ENCODE data around the gene SHC3. TPM values are rescaled to one million over a fixed set of nuclear protein-coding genes. Genes with fewer than 3 reads are reported as not detected.

Gene SHC3
- total RNA-seq, 1 experiment from 2014 or later: 0.27 TPM

DNA sequence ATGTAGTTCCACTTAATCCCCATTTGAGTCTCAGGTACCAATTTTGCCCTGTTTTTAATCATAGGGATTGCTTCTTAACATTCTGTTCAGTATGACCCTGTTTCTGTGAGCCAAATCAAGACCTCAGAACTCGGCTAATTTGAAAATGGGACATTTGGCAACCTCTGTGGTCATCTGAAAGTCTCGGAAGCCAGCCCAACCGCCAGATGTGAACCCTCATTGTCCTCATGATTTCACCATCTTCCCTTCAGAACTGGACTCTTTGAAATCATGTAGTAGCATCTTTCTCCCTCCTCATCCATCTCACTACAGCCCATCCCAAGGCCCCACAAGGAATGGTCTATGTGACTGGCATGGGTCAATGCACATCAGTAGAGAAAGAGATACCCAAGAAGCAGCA is 98.4 kb downstream of the SHC3 start:
- no peak overlapping the region for H3K4me2 ChIP-seq (ENCODE audit: low read length)
- intact Hi-C loops (cut with micrococcal nuclease): no loop called here
- no TSS peak for BruUV-seq (replicated peaks)
- no peak overlapping the region for H3K4me3 ChIP-seq (replicated peaks in 1 of 2; ENCODE audit: low read depth in 1 of 2, low read length in 2 of 2)
- no peak overlapping the region for H2AFZ ChIP-seq (ENCODE audit: low read depth, low read length, poor library complexity, severe bottlenecking)
- H3K9me3 ChIP-seq (ENCODE audit: control insufficient read depth in 1 of 2, insufficient read depth in 1 of 2, low read depth in 1 of 2, low read length in 2 of 2): no peaks in the 10 kb centered on the region
- DNase-seq (ENCODE audit: low read depth, low spot score) (no peak), ATAC-seq (no peak)
- no peaks in the 10 kb centered on the region for H3K9me2 ChIP-seq (ENCODE audit: insufficient read depth)
- no peak overlapping the region for H3K27ac ChIP-seq (ENCODE audit: low read depth, low read length)
- peaks cover 5% of the 10 kb centered on the region; the same call in 1 of the 2 replicates for H3K27me3 ChIP-seq (ENCODE audit: insufficient read depth, low read length)
- no peaks in the 10 kb centered on the region for H3K4me1 ChIP-seq (ENCODE audit: control insufficient read depth in 1 of 2, insufficient read depth in 2 of 2, low read length in 2 of 2)
- no peaks in the 10 kb centered on the region for H3K79me2 ChIP-seq (ENCODE audit: insufficient read depth, low read length)
- H4K20me1 ChIP-seq (ENCODE audit: insufficient read depth): no peaks in the 10 kb centered on the region
- no peak for TF ChIP-seq EZH2 (IDR thresholded peaks at IDR 0.05)
- no peak for TF ChIP-seq POLR2A (IDR thresholded peaks at IDR 0.05; ENCODE audit: borderline replicate concordance, extremely low read depth, insufficient read depth, insufficient read length)
- TF ChIP-seq EZH2phosphoT487 (IDR thresholded peaks at IDR 0.05; ENCODE audit: borderline replicate concordance): no peak
- TF ChIP-seq YY1 (IDR thresholded peaks at IDR 0.05; ENCODE audit: extremely low read depth, insufficient replicate concordance, low read depth, low read length): no peak
- TF ChIP-seq ZFX (IDR thresholded peaks at IDR 0.05): no peak
- TF ChIP-seq RAD21 (IDR thresholded peaks at IDR 0.05; ENCODE audit: low read depth): no peak
- no peak for TF ChIP-seq JUND (IDR thresholded peaks at IDR 0.05)
- no peak for TF ChIP-seq CEBPB (IDR thresholded peaks at IDR 0.05; ENCODE audit: low read depth)
- TF ChIP-seq EGR1 (IDR thresholded peaks at IDR 0.05; ENCODE audit: low read depth): no peak
- TF ChIP-seq ZBTB33 (IDR thresholded peaks at IDR 0.05; ENCODE audit: extremely low read depth, insufficient replicate concordance, low read length): no peak
- no peak for TF ChIP-seq ZNF274 (IDR thresholded peaks at IDR 0.05; ENCODE audit: low read depth, low read length)
- no peak for TF ChIP-seq TCF7L2 (IDR thresholded peaks at IDR 0.05; ENCODE audit: borderline replicate concordance, extremely low read depth, insufficient read depth, insufficient read length)
- TF ChIP-seq SRF (IDR thresholded peaks at IDR 0.05; ENCODE audit: low read depth): no peak
- no peak for TF ChIP-seq MAX (IDR thresholded peaks at IDR 0.05)
- TF ChIP-seq CTCF (IDR thresholded peaks at IDR 0.05 in 2 of 3, conservative IDR thresholded peaks at IDR 0.05 in 1 of 3; ENCODE audit: borderline replicate concordance in 1 of 3, insufficient read depth in 1 of 3, low read depth in 2 of 3, low read length in 2 of 3): no peak
- TF ChIP-seq ELF1 (IDR thresholded peaks at IDR 0.05; ENCODE audit: borderline replicate concordance, low read depth): no peak
- no peak for TF ChIP-seq POLR2AphosphoS5 (IDR thresholded peaks at IDR 0.05; ENCODE audit: low read depth, low read length)
- no peak for TF ChIP-seq CBX3 (IDR thresholded peaks at IDR 0.05; ENCODE audit: low read depth)
- no peak for TF ChIP-seq FOSL1 (IDR thresholded peaks at IDR 0.05; ENCODE audit: low read depth)
- H3K9ac ChIP-seq (ENCODE audit: low read length): no peak overlapping the region
- POLR2A ChIA-PET: no interaction called here
- no peaks in the 10 kb centered on the region for H3K36me3 ChIP-seq (ENCODE audit: control insufficient read depth in 1 of 2, insufficient read depth in 2 of 2, low read length in 2 of 2)
- RAD21 ChIA-PET (ENCODE audit: low non-redundant PET in 1 of 2, low total read pairs in 2 of 2, uncharacterized antibody in 2 of 2, unreplicated experiment in 2 of 2): no interaction called here
- CTCF ChIA-PET: no interaction called here

Measured in HCT116 (cell line).